ENCODE data around the gene SLC12A7.

The SLC12A7 gene

DNA sequence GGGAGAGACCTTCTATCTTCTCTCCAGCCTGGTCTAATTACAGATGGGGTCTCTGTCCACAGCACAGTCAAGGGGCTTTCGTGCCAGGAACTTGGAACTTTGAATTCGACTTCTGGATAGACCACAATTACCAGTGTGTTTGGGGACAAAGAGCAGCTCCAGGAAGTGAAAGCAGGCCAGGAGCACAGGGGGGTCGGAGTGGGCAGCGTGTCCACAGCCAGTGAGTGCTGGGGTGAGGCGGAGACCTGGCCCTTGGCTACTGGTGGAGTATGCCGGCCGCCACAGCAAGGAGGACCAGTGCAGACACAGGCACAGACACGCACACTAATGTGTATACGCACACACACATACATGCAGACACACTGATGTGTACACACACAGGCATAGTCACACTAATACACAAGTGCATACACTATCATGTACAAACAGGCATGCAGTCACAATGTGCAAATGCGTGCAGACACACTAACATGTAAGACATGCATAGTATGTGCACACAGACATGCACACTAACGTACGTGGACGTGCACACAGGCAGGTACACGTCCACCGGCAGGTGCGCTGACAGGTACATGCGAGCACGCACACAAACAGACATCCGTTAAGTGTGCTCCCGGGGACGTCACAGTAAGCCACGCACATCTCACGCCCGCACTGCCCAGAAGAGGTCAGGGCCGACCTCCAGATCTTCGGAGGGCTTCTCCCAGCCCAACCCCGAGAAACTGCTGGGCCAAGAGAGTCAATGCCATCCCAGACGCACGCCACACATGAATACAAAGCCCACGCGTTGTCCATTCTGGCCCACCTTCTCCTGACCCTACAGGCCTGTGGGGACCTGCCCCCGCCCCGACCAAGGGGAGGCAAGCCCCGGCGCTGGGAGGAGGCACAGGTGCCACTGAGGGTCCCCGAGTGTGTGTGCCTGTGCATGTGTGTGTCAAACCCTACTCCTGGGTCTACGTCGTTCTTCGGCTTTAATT lies 56.8 kb downstream of the SLC12A7 start:
- no peak overlapping the region for H3K4me3 ChIP-seq (ENCODE audit: low read depth, low read length)
- H3K4me1 ChIP-seq (ENCODE audit: control insufficient read depth, insufficient read depth, low read length) = no peaks in the 10 kb centered on the region
- H3K36me3 ChIP-seq (ENCODE audit: control insufficient read depth in 2 of 2, insufficient read depth in 1 of 2, low read length in 2 of 2) = peaks cover 0 to 59% of the 10 kb centered on the region in 2 experiments; a peak in 1 of 3 replicates
- TF ChIP-seq, protein P1, sequence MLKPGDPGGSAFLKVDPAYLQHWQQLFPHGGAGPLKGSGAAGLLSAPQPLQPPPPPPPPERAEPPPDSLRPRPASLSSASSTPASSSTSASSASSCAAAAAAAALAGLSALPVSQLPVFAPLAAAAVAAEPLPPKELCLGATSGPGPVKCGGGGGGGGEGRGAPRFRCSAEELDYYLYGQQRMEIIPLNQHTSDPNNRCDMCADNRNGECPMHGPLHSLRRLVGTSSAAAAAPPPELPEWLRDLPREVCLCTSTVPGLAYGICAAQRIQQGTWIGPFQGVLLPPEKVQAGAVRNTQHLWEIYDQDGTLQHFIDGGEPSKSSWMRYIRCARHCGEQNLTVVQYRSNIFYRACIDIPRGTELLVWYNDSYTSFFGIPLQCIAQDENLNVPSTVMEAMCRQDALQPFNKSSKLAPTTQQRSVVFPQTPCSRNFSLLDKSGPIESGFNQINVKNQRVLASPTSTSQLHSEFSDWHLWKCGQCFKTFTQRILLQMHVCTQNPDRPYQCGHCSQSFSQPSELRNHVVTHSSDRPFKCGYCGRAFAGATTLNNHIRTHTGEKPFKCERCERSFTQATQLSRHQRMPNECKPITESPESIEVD (tag by site-specific recombination; IDR thresholded peaks at IDR 0.05) = no peak
- TF ChIP-seq ZNF76 (tag by site-specific recombination; IDR thresholded peaks at IDR 0.05; ENCODE audit: borderline replicate concordance, low read depth) = no peak
- TF ChIP-seq KLF16 (tag by site-specific recombination; IDR thresholded peaks at IDR 0.05) = no peak
- no peak for TF ChIP-seq PRDM1 (tag by site-specific recombination; IDR thresholded peaks at IDR 0.05)
- TF ChIP-seq, protein P2, sequence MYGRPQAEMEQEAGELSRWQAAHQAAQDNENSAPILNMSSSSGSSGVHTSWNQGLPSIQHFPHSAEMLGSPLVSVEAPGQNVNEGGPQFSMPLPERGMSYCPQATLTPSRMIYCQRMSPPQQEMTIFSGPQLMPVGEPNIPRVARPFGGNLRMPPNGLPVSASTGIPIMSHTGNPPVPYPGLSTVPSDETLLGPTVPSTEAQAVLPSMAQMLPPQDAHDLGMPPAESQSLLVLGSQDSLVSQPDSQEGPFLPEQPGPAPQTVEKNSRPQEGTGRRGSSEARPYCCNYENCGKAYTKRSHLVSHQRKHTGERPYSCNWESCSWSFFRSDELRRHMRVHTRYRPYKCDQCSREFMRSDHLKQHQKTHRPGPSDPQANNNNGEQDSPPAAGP (tag by site-specific recombination; IDR thresholded peaks at IDR 0.05) = no peak
- TF ChIP-seq ZEB2 (tag by site-specific recombination; IDR thresholded peaks at IDR 0.05) = no peak
- no peak for TF ChIP-seq GLI4 (tag by site-specific recombination; IDR thresholded peaks at IDR 0.05)
- TF ChIP-seq ZNF324 (tag by site-specific recombination; IDR thresholded peaks at IDR 0.05) = no peak
- TF ChIP-seq, protein P3, sequence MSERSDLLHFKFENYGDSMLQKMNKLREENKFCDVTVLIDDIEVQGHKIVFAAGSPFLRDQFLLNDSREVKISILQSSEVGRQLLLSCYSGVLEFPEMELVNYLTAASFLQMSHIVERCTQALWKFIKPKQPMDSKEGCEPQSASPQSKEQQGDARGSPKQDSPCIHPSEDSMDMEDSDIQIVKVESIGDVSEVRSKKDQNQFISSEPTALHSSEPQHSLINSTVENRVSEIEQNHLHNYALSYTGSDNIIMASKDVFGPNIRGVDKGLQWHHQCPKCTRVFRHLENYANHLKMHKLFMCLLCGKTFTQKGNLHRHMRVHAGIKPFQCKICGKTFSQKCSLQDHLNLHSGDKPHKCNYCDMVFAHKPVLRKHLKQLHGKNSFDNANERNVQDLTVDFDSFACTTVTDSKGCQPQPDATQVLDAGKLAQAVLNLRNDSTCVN (tag by site-specific recombination; optimal IDR thresholded peaks at IDR 0.05) = no peak
- TF ChIP-seq ZNF624 (tag by site-specific recombination; IDR thresholded peaks at IDR 0.05) = no peak
- TF ChIP-seq ZNF37A (tag by site-specific recombination; IDR thresholded peaks at IDR 0.05) = no peak
- TF ChIP-seq KLF9 (tag by site-specific recombination; IDR thresholded peaks at IDR 0.05; ENCODE audit: low read depth) = no peak
- no peak for TF ChIP-seq ZNF433 (tag by site-specific recombination; IDR thresholded peaks at IDR 0.05; ENCODE audit: low read depth)
- no peak for TF ChIP-seq MZF1 (tag by site-specific recombination; IDR thresholded peaks at IDR 0.05; ENCODE audit: borderline replicate concordance)
- no peak for TF ChIP-seq ZNF2 (tag by site-specific recombination; IDR thresholded peaks at IDR 0.05)
- TF ChIP-seq, protein P4, sequence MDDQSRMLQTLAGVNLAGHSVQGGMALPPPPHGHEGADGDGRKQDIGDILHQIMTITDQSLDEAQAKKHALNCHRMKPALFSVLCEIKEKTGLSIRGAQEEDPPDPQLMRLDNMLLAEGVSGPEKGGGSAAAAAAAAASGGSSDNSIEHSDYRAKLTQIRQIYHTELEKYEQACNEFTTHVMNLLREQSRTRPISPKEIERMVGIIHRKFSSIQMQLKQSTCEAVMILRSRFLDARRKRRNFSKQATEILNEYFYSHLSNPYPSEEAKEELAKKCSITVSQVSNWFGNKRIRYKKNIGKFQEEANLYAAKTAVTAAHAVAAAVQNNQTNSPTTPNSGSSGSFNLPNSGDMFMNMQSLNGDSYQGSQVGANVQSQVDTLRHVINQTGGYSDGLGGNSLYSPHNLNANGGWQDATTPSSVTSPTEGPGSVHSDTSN (CRISPR knock-in tag; IDR thresholded peaks at IDR 0.05) = no peak
- POLR2A ChIA-PET = no interaction called here
- H3K9me3 ChIP-seq (ENCODE audit: control insufficient read depth, insufficient read depth, low read depth, low read length) = no peaks in the 10 kb centered on the region
- CTCF ChIA-PET = interaction anchor here (0.6 to 2.1 kb wide), 3 partner anchors 85 to 113 kb away, joined by 3 to 13 read pairs (median 4); no protein-coding TSS in a partner anchor
- no peak overlapping the region for H3K27ac ChIP-seq (ENCODE audit: extremely low read depth, low read depth, low read length)

DNA sequence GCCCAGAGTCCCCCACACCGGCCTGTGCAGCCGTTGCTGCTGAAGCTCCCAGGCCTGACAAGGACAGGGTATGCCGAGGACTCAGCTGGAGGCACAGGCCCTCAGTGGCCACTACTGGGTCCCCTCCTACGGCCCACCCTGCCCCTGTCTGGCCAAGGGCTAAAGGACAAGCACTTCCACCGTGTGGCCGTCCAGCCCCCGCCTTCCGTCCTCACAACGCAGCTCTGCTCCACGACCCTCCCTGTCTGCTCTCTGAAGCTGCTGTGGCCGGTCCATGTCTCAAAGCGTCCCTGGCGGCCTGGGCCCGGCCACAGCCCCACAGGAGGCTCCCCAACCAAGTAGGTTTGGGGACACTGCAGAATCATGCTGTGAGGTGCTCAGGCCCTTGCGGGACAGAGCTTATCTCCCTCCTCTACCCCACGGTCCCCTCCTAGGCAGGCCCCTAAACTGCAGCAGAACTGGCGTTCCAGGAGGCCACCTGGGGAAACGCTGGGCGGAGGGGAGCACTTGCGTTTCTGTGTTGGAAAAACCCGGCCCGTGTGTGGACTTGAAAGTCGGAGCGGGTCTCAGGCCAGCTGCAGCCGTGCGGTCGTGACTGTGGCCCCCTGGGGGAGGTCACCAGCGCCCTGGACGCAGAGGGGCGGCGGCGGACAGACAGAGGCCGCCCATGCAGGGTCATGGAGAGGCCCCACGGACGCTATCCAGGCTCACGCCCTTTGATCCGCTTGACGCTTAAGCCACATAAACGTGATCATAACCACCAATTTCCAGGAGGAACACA lies 57.7 kb downstream of the SLC12A7 start:
- Histone ChIP-seq H3K4me1 (ENCODE audit: control insufficient read depth, insufficient read depth, low read length) (no peaks in the 10 kb centered on the region), H3K36me3 (ENCODE audit: control insufficient read depth in 2 of 2, insufficient read depth in 1 of 2, low read length in 2 of 2) (peaks cover 0 to 54% of the 10 kb centered on the region in 2 experiments; a peak in 1 of 3 replicates), H3K9me3 (ENCODE audit: control insufficient read depth, insufficient read depth, low read depth, low read length) (no peaks in the 10 kb centered on the region), H3K4me3 (ENCODE audit: low read depth, low read length) (no peak overlapping the region), H3K27ac (ENCODE audit: extremely low read depth, low read depth, low read length) (no peak overlapping the region)
- TF ChIP-seq, protein P5, sequence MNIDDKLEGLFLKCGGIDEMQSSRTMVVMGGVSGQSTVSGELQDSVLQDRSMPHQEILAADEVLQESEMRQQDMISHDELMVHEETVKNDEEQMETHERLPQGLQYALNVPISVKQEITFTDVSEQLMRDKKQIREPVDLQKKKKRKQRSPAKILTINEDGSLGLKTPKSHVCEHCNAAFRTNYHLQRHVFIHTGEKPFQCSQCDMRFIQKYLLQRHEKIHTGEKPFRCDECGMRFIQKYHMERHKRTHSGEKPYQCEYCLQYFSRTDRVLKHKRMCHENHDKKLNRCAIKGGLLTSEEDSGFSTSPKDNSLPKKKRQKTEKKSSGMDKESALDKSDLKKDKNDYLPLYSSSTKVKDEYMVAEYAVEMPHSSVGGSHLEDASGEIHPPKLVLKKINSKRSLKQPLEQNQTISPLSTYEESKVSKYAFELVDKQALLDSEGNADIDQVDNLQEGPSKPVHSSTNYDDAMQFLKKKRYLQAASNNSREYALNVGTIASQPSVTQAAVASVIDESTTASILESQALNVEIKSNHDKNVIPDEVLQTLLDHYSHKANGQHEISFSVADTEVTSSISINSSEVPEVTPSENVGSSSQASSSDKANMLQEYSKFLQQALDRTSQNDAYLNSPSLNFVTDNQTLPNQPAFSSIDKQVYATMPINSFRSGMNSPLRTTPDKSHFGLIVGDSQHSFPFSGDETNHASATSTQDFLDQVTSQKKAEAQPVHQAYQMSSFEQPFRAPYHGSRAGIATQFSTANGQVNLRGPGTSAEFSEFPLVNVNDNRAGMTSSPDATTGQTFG (tag by site-specific recombination; IDR thresholded peaks at IDR 0.05; ENCODE audit: borderline replicate concordance) = no peak
- no peak for TF ChIP-seq ZEB2 (tag by site-specific recombination; IDR thresholded peaks at IDR 0.05)
- TF ChIP-seq, protein P6, sequence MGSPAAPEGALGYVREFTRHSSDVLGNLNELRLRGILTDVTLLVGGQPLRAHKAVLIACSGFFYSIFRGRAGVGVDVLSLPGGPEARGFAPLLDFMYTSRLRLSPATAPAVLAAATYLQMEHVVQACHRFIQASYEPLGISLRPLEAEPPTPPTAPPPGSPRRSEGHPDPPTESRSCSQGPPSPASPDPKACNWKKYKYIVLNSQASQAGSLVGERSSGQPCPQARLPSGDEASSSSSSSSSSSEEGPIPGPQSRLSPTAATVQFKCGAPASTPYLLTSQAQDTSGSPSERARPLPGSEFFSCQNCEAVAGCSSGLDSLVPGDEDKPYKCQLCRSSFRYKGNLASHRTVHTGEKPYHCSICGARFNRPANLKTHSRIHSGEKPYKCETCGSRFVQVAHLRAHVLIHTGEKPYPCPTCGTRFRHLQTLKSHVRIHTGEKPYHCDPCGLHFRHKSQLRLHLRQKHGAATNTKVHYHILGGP (tag by site-specific recombination; IDR thresholded peaks at IDR 0.05) = no peak
- ChIA-PET POLR2A (no interaction called here), CTCF (interaction anchor here (0.8 to 2.1 kb wide), 3 partner anchors 86 to 114 kb away, joined by 4 to 13 read pairs (median 10); no protein-coding TSS in a partner anchor)
